IMR-90 (cell line): ENCODE data around the gene BRMS1. TPM values are rescaled to one million over a fixed set of nuclear protein-coding genes. Genes with fewer than 3 reads are reported as not detected.

Experiments used
- ATAC-seq: fragments of 200-7000 bp; cut with Tn5 transposase; 2 replicates; pipeline ENCODE4 v1.9.1; 2020; ENCODE audit warnings: low read depth, mild to moderate bottlenecking, moderate library complexity
- BruUV-seq: library from RNA; stranded (reverse); fragments of 400-500 nt; replicated peaks from 2 replicates; lab custom pipeline; 2021; lab: Mats Ljungman, UMichigan
- CTCF ChIA-PET: fragments of 300-600 bp; formaldehyde crosslinking; extraction: SDS; loops from one replicate; lab custom pipeline; 2021; ENCODE audit warnings: antibody characterized with exemption; lab: Yijun Ruan, JAX
- POLR2A ChIA-PET: fragments of 300-600 bp; sonication (Branson Sonifier 250); formaldehyde crosslinking; loops from one replicate; lab custom pipeline; 2022; ENCODE audit warnings: antibody characterized with exemption; ENCODE audit not compliant: unreplicated experiment; lab: Charles Lee
- DNase-seq: peaks from one replicate; pipeline ENCODE4 v3.0.0; 2013
- H2AFZ ChIP-seq: replicated peaks from 2 replicates; pipeline ENCODE3; 2013; ENCODE audit warnings: low read length, mild to moderate bottlenecking; ENCODE audit not compliant: poor library complexity
- H2AK5ac ChIP-seq: 2 replicates; pipeline ENCODE4 v1.6.1; 2013; ENCODE audit warnings: low read depth, low read length, inconsistent platforms
- H2AK9ac ChIP-seq: replicated peaks from 2 replicates; pipeline ENCODE3; 2013; ENCODE audit warnings: mild to moderate bottlenecking, low read depth, low read length, moderate library complexity; ENCODE audit not compliant: poor library complexity
- H2BK120ac ChIP-seq: 2 replicates; pipeline ENCODE4 v1.6.1; 2013; ENCODE audit warnings: low read depth, low read length, inconsistent platforms
- H2BK15ac ChIP-seq: 3 replicates; pipeline ENCODE4 v1.6.1; 2013; ENCODE audit warnings: low read depth, low read length, inconsistent platforms
- H2BK20ac ChIP-seq: 2 replicates; pipeline ENCODE4 v1.6.1; 2013; ENCODE audit warnings: low read depth, mild to moderate bottlenecking, inconsistent platforms, low read length, moderate library complexity
- H2BK5ac ChIP-seq: 2 replicates; pipeline ENCODE4 v1.6.1; 2013; ENCODE audit warnings: mild to moderate bottlenecking, low read depth, low read length, inconsistent platforms; ENCODE audit not compliant: poor library complexity, severe bottlenecking
- H3K14ac ChIP-seq: replicated peaks from 2 replicates; pipeline ENCODE4 v1.6.1; 2013; ENCODE audit warnings: low read depth, low read length, inconsistent platforms
- H3K18ac ChIP-seq: 2 replicates; pipeline ENCODE4 v1.6.1; 2013; ENCODE audit warnings: low read depth, low read length, control low read depth
- H3K23ac ChIP-seq: 2 replicates; pipeline ENCODE4 v1.6.1; 2013; ENCODE audit warnings: low read depth, low read length, inconsistent platforms
- H3K27ac ChIP-seq: 2 replicates; pipeline ENCODE4 v1.5.1; 2013; ENCODE audit warnings: mild to moderate bottlenecking, control low read depth, low read length; ENCODE audit not compliant: insufficient read depth
- H3K27me3 ChIP-seq: 2 replicates; pipeline ENCODE4 v1.6.1; 2013; ENCODE audit warnings: low read length; ENCODE audit not compliant: control insufficient read depth, insufficient read depth
- H3K36me3 ChIP-seq: 2 replicates; pipeline ENCODE4 v1.6.1; 2013; ENCODE audit warnings: low read length, mixed read lengths; ENCODE audit not compliant: control insufficient read depth, insufficient read depth
- H3K4ac ChIP-seq: 2 replicates; pipeline ENCODE4 v1.6.1; 2013; ENCODE audit warnings: low read depth, low read length, inconsistent platforms
- H3K4me1 ChIP-seq: 2 replicates; pipeline ENCODE4 v1.6.1; 2013; ENCODE audit warnings: low read length, mixed read lengths; ENCODE audit not compliant: control insufficient read depth, insufficient read depth
- H3K4me2 ChIP-seq: 2 replicates; pipeline ENCODE4 v1.6.1; 2013; ENCODE audit warnings: low read depth, mild to moderate bottlenecking, control low read depth, low read length, moderate library complexity
- H3K4me3 ChIP-seq: 2 replicates; pipeline ENCODE4 v1.5.1; 2013; ENCODE audit warnings: low read depth, mild to moderate bottlenecking, control low read depth, low read length, moderate library complexity; ENCODE audit not compliant: insufficient read depth
- H3K56ac ChIP-seq: 2 replicates; pipeline ENCODE4 v1.6.1; 2013; ENCODE audit warnings: low read length, inconsistent platforms; ENCODE audit not compliant: insufficient read depth; ENCODE audit errors: extremely low read depth
- H3K79me1 ChIP-seq, 2 experiments: 2 replicates each; pipeline ENCODE4 v1.6.1; 2013; ENCODE audit warnings: low read length in 2 of 2, inconsistent platforms in 1 of 2, low read depth in 1 of 2
- H3K9ac ChIP-seq: 2 replicates; pipeline ENCODE4 v1.6.1; 2013; ENCODE audit warnings: low read depth, low read length, control low read depth
- H3K9me1 ChIP-seq: 2 replicates; pipeline ENCODE4 v1.6.1; 2013; ENCODE audit warnings: low read length, inconsistent platforms; ENCODE audit not compliant: insufficient read depth
- H3K9me3 ChIP-seq: 2 replicates; pipeline ENCODE4 v1.6.1; 2013; ENCODE audit warnings: low read length; ENCODE audit not compliant: control insufficient read depth, insufficient read depth
- H4K20me1 ChIP-seq: 2 replicates; pipeline ENCODE4 v1.6.1; 2013; ENCODE audit warnings: low read length, inconsistent platforms; ENCODE audit not compliant: insufficient read depth
- H4K5ac ChIP-seq: 2 replicates; pipeline ENCODE4 v1.6.1; 2013; ENCODE audit warnings: mild to moderate bottlenecking, low read depth, low read length, control low read depth
- H4K8ac ChIP-seq, 2 experiments: 2 replicates each; pipeline ENCODE4 v1.6.1; 2013; ENCODE audit warnings: low read depth in 2 of 2, low read length in 2 of 2, control low read depth in 1 of 2, inconsistent platforms in 1 of 2
- H4K91ac ChIP-seq: 2 replicates; pipeline ENCODE4 v1.6.1; 2013; ENCODE audit warnings: low read depth, low read length, inconsistent platforms; ENCODE audit not compliant: insufficient read depth
- MAZ ChIP-seq: IDR thresholded peaks from 2 replicates; pipeline ENCODE4 v1.6.1; 2012; ENCODE audit warnings: low read depth, mild to moderate bottlenecking, low read length, improper control_type of control experiment, moderate library complexity, borderline replicate concordance
- MXI1 ChIP-seq: IDR thresholded peaks from 2 replicates; pipeline ENCODE4 v1.6.1; 2012; ENCODE audit warnings: low read depth, mild to moderate bottlenecking, low read length, moderate library complexity, borderline replicate concordance
- NFE2L2 ChIP-seq: fragments of 150-350 bp; IDR thresholded peaks from 2 replicates; pipeline ENCODE4 v1.6.1; 2016; ENCODE audit warnings: low read depth, mild to moderate bottlenecking, low read length
- RCOR1 ChIP-seq: IDR thresholded peaks from 2 replicates; pipeline ENCODE4 v1.6.1; 2012; ENCODE audit warnings: mild to moderate bottlenecking, low read length, improper control_type of control experiment; ENCODE audit not compliant: insufficient replicate concordance
- SMC3 ChIP-seq: fragments of 150-350 bp; IDR thresholded peaks from 2 replicates; pipeline ENCODE4 v1.6.1; 2016; ENCODE audit warnings: low read depth, mild to moderate bottlenecking, antibody characterized with exemption, low read length, moderate library complexity
- WGBS, 2 experiments: methylation state at CpG; one replicate each; pipeline versions ENCODE4 v1.1.5 to v1.1.7; 2013; ENCODE audit warnings: missing lambda C conversion rate in 2 of 2; ENCODE audit not compliant: insufficient read length in 1 of 2; ENCODE audit errors: extremely low coverage in 2 of 2; 5-methylcytosine and 5-hydroxymethylcytosine counted together
- dilution Hi-C: fragments of 300-500 bp; cut with HindIII; formaldehyde crosslinking; loops from one replicate; pipeline ENCODE4 v1.14.3; 2018; ENCODE audit warnings: low sequenced_read_pairs; ENCODE audit not compliant: unreplicated experiment
- in situ Hi-C: fragments of 300-500 bp; cut with MboI; formaldehyde crosslinking; loops from 3 replicates; pipeline ENCODE4 v1.14.3; 2019; ENCODE audit warnings: low sequenced_read_pairs, inconsistent platforms, mixed read lengths
- intact Hi-C: fragments of 100-400 bp; cut with micrococcal nuclease; formaldehyde crosslinking; loops from 2 replicates; pipeline ENCODE4 v1.10.0; 2022
- polyA plus RNA-seq, 3 experiments: library from polyadenylated mRNA; depleted of rRNA; stranded (reverse); fragments of >200 nt; gene quantifications; 2 replicates each; pipeline ENCODE4 v1.2.3, GENCODE V29; 2012; ENCODE audit warnings: low replicate concordance in 1 of 3
- total RNA-seq: library from RNA; depleted of rRNA; stranded (reverse); fragments of >200 nt; gene quantifications from 2 replicates; pipeline ENCODE4 v1.2.3, GENCODE V29; 2012

The BRMS1 gene
- total and polyA plus RNA-seq, 2 of the 4 experiments (the other 2 are of a cell fraction) = 48.3 to 57.9 TPM

GRCh38 chr11:66299186-66299585, 45.7 kb downstream of the BRMS1 start:
- no peak overlapping the region for H3K4ac ChIP-seq
- in situ Hi-C loops = no loop called here
- DNase-seq = no peak
- dilution Hi-C loops = no loop called here
- H2BK20ac ChIP-seq = no peak overlapping the region
- POLR2A ChIA-PET = no interaction called here
- no peak overlapping the region for H3K27ac ChIP-seq
- no peaks in the 10 kb centered on the region for H3K9me3 ChIP-seq
- H2AK9ac ChIP-seq = no peak overlapping the region
- H3K18ac ChIP-seq = no peak overlapping the region
- H3K9me1 ChIP-seq = no peaks in the 10 kb centered on the region; the same call in 1 of the 2 replicates
- H3K4me2 ChIP-seq = no peak overlapping the region
- H3K14ac ChIP-seq = no peak overlapping the region
- no peak for ATAC-seq
- H2BK120ac ChIP-seq = no peak overlapping the region
- intact Hi-C loops = no loop called here
- no peak overlapping the region for H2AFZ ChIP-seq
- no peak overlapping the region for H4K8ac ChIP-seq
- H2BK15ac ChIP-seq = no peak overlapping the region
- H3K23ac ChIP-seq = no peak overlapping the region
- H2BK5ac ChIP-seq = no peak overlapping the region
- H3K4me3 ChIP-seq = no peak overlapping the region
- BruUV-seq = no TSS peak
- H4K91ac ChIP-seq = no peak overlapping the region
- no peaks in the 10 kb centered on the region for H3K79me1 ChIP-seq
- H3K27me3 ChIP-seq = peaks cover 21% of the 10 kb centered on the region
- no peaks in the 10 kb centered on the region for H4K20me1 ChIP-seq
- H3K36me3 ChIP-seq = no peaks in the 10 kb centered on the region
- no peak overlapping the region for H4K5ac ChIP-seq
- no peak overlapping the region for H2AK5ac ChIP-seq
- CTCF ChIA-PET = interaction anchor here (1.6 kb wide), 1 partner anchor 12 kb away, joined by 5 read pairs; no protein-coding TSS in a partner anchor
- TF ChIP-seq MAZ = no peak
- no peak for TF ChIP-seq NFE2L2
- no peak for TF ChIP-seq SMC3
- TF ChIP-seq MXI1 = no peak
- no peak for TF ChIP-seq RCOR1
- 100% methylated on average over 1 of the region's 3 CpGs; no CpG with 5 or more reads in 1 of the 2 experiments for WGBS, 2 experiments
- H3K4me1 ChIP-seq = no peaks in the 10 kb centered on the region
- H3K9ac ChIP-seq = no peak overlapping the region
- no peak overlapping the region for H3K56ac ChIP-seq
